Duodenal mucosa (tissue), 2 donors: ENCODE measurements around the gene P2RX3.

ENCODE experiments used
- H3K27ac ChIP-seq: one replicate; pipeline ENCODE4 v1.7.0; 2013; ENCODE audit warnings: low read depth, low read length
- H3K27me3 ChIP-seq, 2 donors: one replicate each; pipeline ENCODE4 v1.7.0; 2013; ENCODE audit warnings: low read length in 2 of 2, control low read depth in 1 of 2; ENCODE audit not compliant: insufficient read depth in 2 of 2, control insufficient read depth in 1 of 2
- H3K36me3 ChIP-seq, 2 donors: one replicate each; pipeline ENCODE4 v1.7.0; 2013; ENCODE audit warnings: low read length in 2 of 2, control low read depth in 1 of 2; ENCODE audit not compliant: insufficient read depth in 2 of 2, control insufficient read depth in 1 of 2
- H3K4me1 ChIP-seq, 2 donors: one replicate each; pipeline ENCODE4 v1.7.0; 2013; ENCODE audit warnings: low read length in 2 of 2, control low read depth in 1 of 2; ENCODE audit not compliant: insufficient read depth in 2 of 2, control insufficient read depth in 1 of 2
- H3K4me3 ChIP-seq, 2 donors: one replicate each; pipeline ENCODE4 v1.7.0; 2013; ENCODE audit warnings: low read length in 2 of 2, low read depth in 1 of 2
- H3K9ac ChIP-seq, 2 donors: one replicate each; pipeline ENCODE4 v1.7.0; 2013; ENCODE audit warnings: low read length in 2 of 2, low read depth in 1 of 2
- H3K9me3 ChIP-seq, 2 donors: one replicate each; pipeline ENCODE4 v1.7.0; 2013; ENCODE audit warnings: low read length in 2 of 2, control low read depth in 1 of 2; ENCODE audit not compliant: control insufficient read depth in 1 of 2

P2RX3 gene

GRCh38 chr11:57324154-57324885, 13.8 kb upstream of the P2RX3 start:
- peaks cover 26 to 42% of the 10 kb centered on the region in 2 donors for H3K36me3 ChIP-seq

GRCh38 chr11:57324886-57325734, 13.0 kb upstream of the P2RX3 start, which contains the start of gene TNKS1BP1:
Gene TNKS1BP1 (minus strand): TSS chr11:57324952. CDS start chr11:57321885, 3,067 bp downstream.
- Histone ChIP-seq H3K9me3 (no peaks in the 10 kb centered on the region), H3K4me1 (peaks cover 33 to 48% of the 10 kb centered on the region in 2 donors), H3K27ac (peak within 1 kb of the TSS; percentile 84), H3K27me3 (no peaks in the 10 kb centered on the region), H3K9ac (peak within 1 kb of the TSS; percentile 85 to 97), H3K4me3 (peak within 1 kb of the TSS; percentile 81 to 85), H3K36me3 (peaks cover 33 to 48% of the 10 kb centered on the region in 2 donors)

More at GRCh38 chr11:57324154-57324885, 13.8 kb upstream of the P2RX3 start:
- peak overlapping the region; percentile 73 for H3K27ac ChIP-seq
- H3K4me3 ChIP-seq = peak overlapping the region; percentile 72 to 81
- H3K27me3 ChIP-seq = no peaks in the 10 kb centered on the region
- H3K4me1 ChIP-seq = peaks cover 33 to 48% of the 10 kb centered on the region in 2 donors
- H3K9ac ChIP-seq = peak overlapping the region; percentile 70 to 82
- H3K9me3 ChIP-seq = no peaks in the 10 kb centered on the region

GRCh38 chr11:57325735-57326048, 12.5 kb upstream of the P2RX3 start:
- H3K36me3 ChIP-seq = peaks cover 39 to 49% of the 10 kb centered on the region in 2 donors
- H3K4me1 ChIP-seq = peaks cover 33 to 48% of the 10 kb centered on the region in 2 donors
- H3K27ac ChIP-seq = peak overlapping the region; percentile 84
- H3K9me3 ChIP-seq = no peaks in the 10 kb centered on the region
- H3K4me3 ChIP-seq = peak overlapping the region; percentile 75 to 85
- no peaks in the 10 kb centered on the region for H3K27me3 ChIP-seq
- peak overlapping the region; percentile 85 to 97 for H3K9ac ChIP-seq

- no peak overlapping the region for H3K9ac ChIP-seq
- H3K27me3 ChIP-seq = no peaks in the 10 kb centered on the region
- H3K27ac ChIP-seq = no peak overlapping the region
- H3K9me3 ChIP-seq = no peaks in the 10 kb centered on the region
- peaks cover 25 to 28% of the 10 kb centered on the region in 2 donors for H3K4me1 ChIP-seq
- H3K4me3 ChIP-seq = no peak overlapping the region
- peaks cover 57 to 69% of the 10 kb centered on the region in 2 donors for H3K36me3 ChIP-seq
Measured at GRCh38 chr11:57327721-57328120, 10.4 kb upstream of the P2RX3 start.

GRCh38 chr11:57330029-57330428, 8.1 kb upstream of the P2RX3 start:
- peaks cover 66 to 82% of the 10 kb centered on the region in 2 donors for H3K36me3 ChIP-seq
- H3K9me3 ChIP-seq = no peaks in the 10 kb centered on the region
- H3K27ac ChIP-seq = no peak overlapping the region
- H3K27me3 ChIP-seq = no peaks in the 10 kb centered on the region
- H3K4me3 ChIP-seq = no peak overlapping the region
- H3K9ac ChIP-seq = no peak overlapping the region
- peaks cover 22 to 28% of the 10 kb centered on the region in 2 donors for H3K4me1 ChIP-seq

- Histone ChIP-seq H3K9ac (no peak overlapping the region), H3K4me3 (no peak overlapping the region), H3K9me3 (no peaks in the 10 kb centered on the region), H3K27me3 (no peaks in the 10 kb centered on the region), H3K27ac (no peak overlapping the region), H3K36me3 (peaks cover 66 to 73% of the 10 kb centered on the region in 2 donors), H3K4me1 (peaks cover 15 to 19% of the 10 kb centered on the region in 2 donors)
Measured at GRCh38 chr11:57331720-57332119, 6.4 kb upstream of the P2RX3 start.

- Histone ChIP-seq H3K9ac (no peak overlapping the region), H3K4me3 (no peak overlapping the region), H3K9me3 (no peaks in the 10 kb centered on the region), H3K27me3 (no peaks in the 10 kb centered on the region), H3K27ac (no peak overlapping the region), H3K4me1 (peaks cover 15 to 19% of the 10 kb centered on the region in 2 donors), H3K36me3 (peaks cover 54 to 61% of the 10 kb centered on the region in 2 donors)
Measured at GRCh38 chr11:57332694-57333440, 5.3 kb upstream of the P2RX3 start.

GRCh38 chr11:57335023-57335342, 3.2 kb upstream of the P2RX3 start:
- H3K4me3 ChIP-seq = peak overlapping the region; percentile 70 to 84
- peaks cover 15 to 19% of the 10 kb centered on the region in 2 donors for H3K4me1 ChIP-seq
- H3K27me3 ChIP-seq = no peaks in the 10 kb centered on the region
- H3K9ac ChIP-seq = peak overlapping the region; percentile 75 to 76
- peaks cover 35 to 40% of the 10 kb centered on the region in 2 donors for H3K36me3 ChIP-seq
- no peak overlapping the region for H3K27ac ChIP-seq
- no peaks in the 10 kb centered on the region for H3K9me3 ChIP-seq

GRCh38 chr11:57335343-57336110, 2.6 kb upstream of the P2RX3 start, which contains the start of gene SSRP1:
Gene SSRP1 (minus strand): TSS chr11:57335892. CDS start chr11:57335121, 771 bp downstream.
- Histone ChIP-seq H3K4me1 (peaks cover 15 to 19% of the 10 kb centered on the region in 2 donors), H3K9ac (peak within 1 kb of the TSS; percentile 75 to 76)

More at GRCh38 chr11:57335343-57336110, 2.6 kb upstream of the P2RX3 start, which contains the start of gene SSRP1:
- Histone ChIP-seq H3K27ac (peak within 1 kb of the TSS; percentile 24), H3K9me3 (no peaks in the 10 kb centered on the region), H3K4me3 (peak within 1 kb of the TSS; percentile 70 to 84), H3K27me3 (peaks cover 0 to 3% of the 10 kb centered on the region in 2 donors), H3K36me3 (peaks cover 29 to 34% of the 10 kb centered on the region in 2 donors)
